ENCODE results near the gene NKG7. TPM values are rescaled to one million over a fixed set of nuclear protein-coding genes. Genes with fewer than 3 reads are reported as not detected.
A peak's percentile ranks its signal among the peaks of the same experiment; 100 is the strongest.

The NKG7 gene
- total and polyA plus RNA-seq, 2 of the 13 experiments (the other 11 are each of a cell fraction or from before 2014, with no cell fraction given) = 0.40 TPM; not detected in 1

- TF ChIP-seq ZFP91 (CRISPR knock-in tag; IDR thresholded peaks at IDR 0.05; ENCODE audit: borderline replicate concordance) = peak; percentile 54; the same call in 1 of the 2 replicates
- no peak for TF ChIP-seq ZNF629 (CRISPR knock-in tag; conservative IDR thresholded peaks at IDR 0.05)
- no peak for TF ChIP-seq TFAP4 (IDR thresholded peaks at IDR 0.05; ENCODE audit: borderline replicate concordance, low read depth)
- no peak for TF ChIP-seq ADNP (CRISPR knock-in tag; IDR thresholded peaks at IDR 0.05)
- peak; percentile 48 for TF ChIP-seq PATZ1 (CRISPR knock-in tag; IDR thresholded peaks at IDR 0.05)
- peak; percentile 95 for TF ChIP-seq ZNF317 (CRISPR knock-in tag; IDR thresholded peaks at IDR 0.05)
- TF ChIP-seq PCBP2 (optimal IDR thresholded peaks at IDR 0.05; ENCODE audit: low read depth, low read length, poor library complexity, severe bottlenecking) = no peak
- TF ChIP-seq ZNF747 (CRISPR knock-in tag; IDR thresholded peaks at IDR 0.05; ENCODE audit: borderline replicate concordance) = peak; percentile 43; the same call in 1 of the 2 replicates
- TF ChIP-seq ZNF619 (CRISPR knock-in tag; IDR thresholded peaks at IDR 0.05) = no peak
- TF ChIP-seq HIVEP1 (CRISPR knock-in tag; IDR thresholded peaks at IDR 0.05) = peak; percentile 42; the same call in 1 of the 2 replicates
- TF ChIP-seq STAG1 (CRISPR knock-in tag; IDR thresholded peaks at IDR 0.05) = peak; percentile 93
- TF ChIP-seq RFX3 (CRISPR knock-in tag; IDR thresholded peaks at IDR 0.05) = no peak
- TF ChIP-seq ETS1 (CRISPR knock-in tag; IDR thresholded peaks at IDR 0.05) = no peak
- no peak for TF ChIP-seq ZNF83 (CRISPR knock-in tag; IDR thresholded peaks at IDR 0.05; ENCODE audit: borderline replicate concordance)
- no peak for TF ChIP-seq MZF1 (CRISPR knock-in tag; IDR thresholded peaks at IDR 0.05; ENCODE audit: borderline replicate concordance)
- TF ChIP-seq HNRNPLL (IDR thresholded peaks at IDR 0.05; ENCODE audit: low read depth, low read length, poor library complexity, severe bottlenecking) = peak; percentile 42
- peak; percentile 68; the same call in 1 of the 2 replicates for TF ChIP-seq RBFOX2 (IDR thresholded peaks at IDR 0.05; ENCODE audit: low read depth, low read length)
- no peak for TF ChIP-seq ZNF746 (CRISPR knock-in tag; IDR thresholded peaks at IDR 0.05)
- no peak for TF ChIP-seq ERF (CRISPR knock-in tag; IDR thresholded peaks at IDR 0.05)
- TF ChIP-seq ZNF768 (CRISPR knock-in tag; IDR thresholded peaks at IDR 0.05) = peak; percentile 46; the same call in 1 of the 2 replicates
- TF ChIP-seq TARDBP (CRISPR knock-in tag; IDR thresholded peaks at IDR 0.05) = no peak
- no peak for TF ChIP-seq CHD2 (IDR thresholded peaks at IDR 0.05; ENCODE audit: low read depth, low read length)
- peak; percentile 65 for TF ChIP-seq SP4 (CRISPR knock-in tag; IDR thresholded peaks at IDR 0.05)
- no peak for TF ChIP-seq NPAS2 (CRISPR knock-in tag; IDR thresholded peaks at IDR 0.05; ENCODE audit: borderline replicate concordance)
Measured at GRCh38 chr19:51338563-51339312, 33.7 kb downstream of the NKG7 start (continued).

All from HepG2 (cell line).